ENCODE data around the gene XXYLT1. TPM values are rescaled to one million over a fixed set of nuclear protein-coding genes. Genes with fewer than 3 reads are reported as not detected.

XXYLT1 gene
- total and polyA plus RNA-seq, 9 of the 15 experiments (the other 6 are each of a cell fraction or from before 2014, with no cell fraction given) = 1.9 to 18.9 (median 15.0) TPM

DNA sequence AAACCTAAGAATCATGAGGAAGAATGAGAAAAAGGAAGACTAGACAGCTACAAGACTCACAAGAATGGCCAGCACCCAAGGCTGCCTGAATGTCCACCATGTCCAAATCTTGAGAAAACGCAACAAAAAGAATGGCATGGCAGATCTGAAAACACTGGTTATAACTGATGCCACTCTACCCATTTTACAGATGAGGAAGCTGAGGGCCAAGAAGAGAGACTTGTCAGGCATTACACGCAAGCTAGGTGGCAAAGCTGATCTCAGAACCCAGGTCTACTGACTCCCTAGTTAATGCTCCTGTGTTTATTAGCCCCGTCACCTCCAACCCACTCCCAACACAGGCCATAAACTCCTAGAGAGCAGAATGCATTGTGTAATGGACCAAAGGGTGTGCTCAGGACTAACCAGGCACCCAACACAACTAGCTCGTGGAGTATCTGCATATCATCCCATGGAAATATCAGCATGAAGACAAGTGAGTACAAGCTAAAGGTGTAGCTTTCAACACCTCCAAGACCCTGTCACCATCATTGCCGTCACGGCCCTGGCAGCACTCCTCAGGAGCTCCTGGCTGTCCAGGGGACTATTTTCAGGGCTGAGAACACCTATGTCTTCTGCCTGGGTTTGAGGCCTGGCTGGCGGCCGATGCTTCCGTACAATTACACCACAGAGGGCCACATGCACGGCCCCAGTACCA lies 111.7 kb downstream of the XXYLT1 start (continued):
- TF ChIP-seq, protein P1, sequence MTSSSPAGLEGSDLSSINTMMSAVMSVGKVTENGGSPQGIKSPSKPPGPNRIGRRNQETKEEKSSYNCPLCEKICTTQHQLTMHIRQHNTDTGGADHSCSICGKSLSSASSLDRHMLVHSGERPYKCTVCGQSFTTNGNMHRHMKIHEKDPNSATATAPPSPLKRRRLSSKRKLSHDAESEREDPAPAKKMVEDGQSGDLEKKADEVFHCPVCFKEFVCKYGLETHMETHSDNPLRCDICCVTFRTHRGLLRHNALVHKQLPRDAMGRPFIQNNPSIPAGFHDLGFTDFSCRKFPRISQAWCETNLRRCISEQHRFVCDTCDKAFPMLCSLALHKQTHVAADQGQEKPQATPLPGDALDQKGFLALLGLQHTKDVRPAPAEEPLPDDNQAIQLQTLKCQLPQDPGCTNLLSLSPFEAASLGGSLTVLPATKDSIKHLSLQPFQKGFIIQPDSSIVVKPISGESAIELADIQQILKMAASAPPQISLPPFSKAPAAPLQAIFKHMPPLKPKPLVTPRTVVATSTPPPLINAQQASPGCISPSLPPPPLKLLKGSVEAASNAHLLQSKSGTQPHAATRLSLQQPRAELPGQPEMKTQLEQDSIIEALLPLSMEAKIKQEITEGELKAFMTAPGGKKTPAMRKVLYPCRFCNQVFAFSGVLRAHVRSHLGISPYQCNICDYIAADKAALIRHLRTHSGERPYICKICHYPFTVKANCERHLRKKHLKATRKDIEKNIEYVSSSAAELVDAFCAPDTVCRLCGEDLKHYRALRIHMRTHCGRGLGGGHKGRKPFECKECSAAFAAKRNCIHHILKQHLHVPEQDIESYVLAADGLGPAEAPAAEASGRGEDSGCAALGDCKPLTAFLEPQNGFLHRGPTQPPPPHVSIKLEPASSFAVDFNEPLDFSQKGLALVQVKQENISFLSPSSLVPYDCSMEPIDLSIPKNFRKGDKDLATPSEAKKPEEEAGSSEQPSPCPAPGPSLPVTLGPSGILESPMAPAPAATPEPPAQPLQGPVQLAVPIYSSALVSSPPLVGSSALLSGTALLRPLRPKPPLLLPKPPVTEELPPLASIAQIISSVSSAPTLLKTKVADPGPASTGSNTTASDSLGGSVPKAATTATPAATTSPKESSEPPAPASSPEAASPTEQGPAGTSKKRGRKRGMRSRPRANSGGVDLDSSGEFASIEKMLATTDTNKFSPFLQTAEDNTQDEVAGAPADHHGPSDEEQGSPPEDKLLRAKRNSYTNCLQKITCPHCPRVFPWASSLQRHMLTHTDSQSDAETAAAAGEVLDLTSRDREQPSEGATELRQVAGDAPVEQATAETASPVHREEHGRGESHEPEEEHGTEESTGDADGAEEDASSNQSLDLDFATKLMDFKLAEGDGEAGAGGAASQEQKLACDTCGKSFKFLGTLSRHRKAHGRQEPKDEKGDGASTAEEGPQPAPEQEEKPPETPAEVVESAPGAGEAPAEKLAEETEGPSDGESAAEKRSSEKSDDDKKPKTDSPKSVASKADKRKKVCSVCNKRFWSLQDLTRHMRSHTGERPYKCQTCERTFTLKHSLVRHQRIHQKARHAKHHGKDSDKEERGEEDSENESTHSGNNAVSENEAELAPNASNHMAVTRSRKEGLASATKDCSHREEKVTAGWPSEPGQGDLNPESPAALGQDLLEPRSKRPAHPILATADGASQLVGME (CRISPR knock-in tag; IDR thresholded peaks at IDR 0.05) = no peak
- TF ChIP-seq ZFP91 (CRISPR knock-in tag; IDR thresholded peaks at IDR 0.05) (no peak), ZNF512 (tag; IDR thresholded peaks at IDR 0.05) (no peak), ZHX1 (conservative IDR thresholded peaks at IDR 0.05; ENCODE audit: low read length) (no peak), FOXK2 (conservative IDR thresholded peaks at IDR 0.05 in 1 of 2, IDR thresholded peaks at IDR 0.05 in 1 of 2; ENCODE audit: low read depth in 2 of 2) (no peak), HOXB6 (CRISPR knock-in tag; IDR thresholded peaks at IDR 0.05; ENCODE audit: borderline replicate concordance) (no peak), BHLHE40 (IDR thresholded peaks at IDR 0.05; ENCODE audit: low read length) (no peak), ZNF134 (CRISPR knock-in tag; conservative IDR thresholded peaks at IDR 0.05) (no peak), USF2 (CRISPR knock-in tag; IDR thresholded peaks at IDR 0.05) (no peak), ZNF57 (CRISPR knock-in tag; IDR thresholded peaks at IDR 0.05) (no peak)

All from K562 (cell line).